ENCODE measurements around the gene MYOZ3. TPM values are rescaled to one million over a fixed set of nuclear protein-coding genes. Genes with fewer than 3 reads are reported as not detected.

MYOZ3 gene
- total RNA-seq, 1 experiment from 2014 or later, result 1.7 TPM

DNA sequence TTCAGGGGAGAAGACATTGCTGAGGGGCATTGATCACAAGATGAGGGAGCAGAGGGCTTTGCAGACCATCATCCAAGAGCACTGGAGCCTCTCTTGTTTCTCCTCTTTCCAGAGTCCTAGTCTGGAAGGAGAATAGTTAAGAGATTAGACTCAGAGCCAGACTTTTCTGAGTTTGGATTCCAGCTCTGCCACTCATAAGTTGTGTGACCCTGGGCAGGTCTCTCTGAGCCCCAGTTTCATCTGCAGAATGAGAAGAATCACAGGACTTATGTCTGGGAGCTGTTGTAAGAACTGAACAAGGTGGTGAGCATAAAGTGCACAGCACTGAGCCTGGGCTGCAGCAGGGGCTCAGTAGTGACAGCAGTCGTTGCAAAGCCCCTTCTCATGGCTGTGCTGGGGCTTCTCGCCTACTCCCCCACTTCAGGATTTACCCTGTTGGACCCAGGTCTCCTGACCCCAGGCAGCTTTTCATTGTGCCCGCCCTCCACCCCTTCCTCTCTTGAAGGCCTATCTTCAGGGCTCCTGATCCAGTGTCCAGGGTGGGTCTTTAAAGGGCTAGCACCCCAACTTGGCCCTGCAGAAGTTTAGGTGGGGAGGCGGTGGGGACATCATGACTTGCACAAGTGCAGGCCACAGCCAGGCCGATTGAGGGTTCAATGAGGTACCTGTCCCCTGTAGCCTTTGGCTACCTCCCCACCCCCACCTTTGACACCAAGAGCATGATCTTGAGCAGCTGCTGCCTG, 19.1 kb upstream of the MYOZ3 start:
- peak overlapping the region; percentile 42 to 43 for H3K4me3 ChIP-seq (ENCODE audit: low read depth in 2 of 2, low read length in 2 of 2)
- intact Hi-C loops (cut with micrococcal nuclease; ENCODE audit: unreplicated experiment), result no loop called here
- in situ Hi-C loops (cut with HindIII; ENCODE audit: low pct_unique_long_range_greater_than_20kb, low sequenced_read_pairs), result no loop called here

DNA sequence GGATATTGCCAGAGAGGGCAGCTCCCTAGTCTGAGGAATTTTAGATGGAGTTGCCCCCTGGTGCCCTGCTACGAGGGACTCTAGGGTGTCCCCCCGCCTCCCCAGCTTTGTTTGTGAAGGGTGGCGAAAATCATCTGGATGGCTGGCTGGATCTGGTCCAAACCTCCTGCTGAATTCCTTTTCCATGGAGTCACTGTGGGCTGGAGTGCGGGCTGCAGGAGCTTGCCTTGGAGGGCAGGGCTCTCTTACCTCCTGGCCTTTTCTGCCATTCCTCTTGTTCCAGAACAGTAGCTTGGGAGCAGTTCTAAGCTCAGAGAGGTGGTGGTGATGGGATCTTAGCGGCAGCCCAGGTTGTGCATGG, 18.5 kb upstream of the MYOZ3 start:
- in situ Hi-C loops (cut with HindIII; ENCODE audit: low pct_unique_long_range_greater_than_20kb, low sequenced_read_pairs), result no loop called here
- peak; percentile 54 for ATAC-seq

More for the DNA sequence above, 19.1 kb upstream of the MYOZ3 start:
- Histone ChIP-seq H3K36me3 (ENCODE audit: control insufficient read depth, insufficient read depth, low read length) (no peaks in the 10 kb centered on the region), H3K4me1 (ENCODE audit: control insufficient read depth, insufficient read depth, low read length) (peaks cover 82% of the 10 kb centered on the region), H3K9me3 (ENCODE audit: control insufficient read depth, insufficient read depth, low read depth, low read length) (no peaks in the 10 kb centered on the region), H3K27ac (ENCODE audit: low read length) (peak overlapping the region; percentile 97), H3K27me3 (ENCODE audit: control insufficient read depth, insufficient read depth, low read length) (no peaks in the 10 kb centered on the region)
- ChIA-PET POLR2A (interaction anchor here (1.0 kb wide), 1 partner anchor 192 kb away, joined by 3 read pairs; no protein-coding TSS in a partner anchor), CTCF (interaction anchor here (1.1 kb wide), 1 partner anchor 68 kb away, joined by 3 read pairs; no protein-coding TSS in a partner anchor)
- TF ChIP-seq, protein P1, sequence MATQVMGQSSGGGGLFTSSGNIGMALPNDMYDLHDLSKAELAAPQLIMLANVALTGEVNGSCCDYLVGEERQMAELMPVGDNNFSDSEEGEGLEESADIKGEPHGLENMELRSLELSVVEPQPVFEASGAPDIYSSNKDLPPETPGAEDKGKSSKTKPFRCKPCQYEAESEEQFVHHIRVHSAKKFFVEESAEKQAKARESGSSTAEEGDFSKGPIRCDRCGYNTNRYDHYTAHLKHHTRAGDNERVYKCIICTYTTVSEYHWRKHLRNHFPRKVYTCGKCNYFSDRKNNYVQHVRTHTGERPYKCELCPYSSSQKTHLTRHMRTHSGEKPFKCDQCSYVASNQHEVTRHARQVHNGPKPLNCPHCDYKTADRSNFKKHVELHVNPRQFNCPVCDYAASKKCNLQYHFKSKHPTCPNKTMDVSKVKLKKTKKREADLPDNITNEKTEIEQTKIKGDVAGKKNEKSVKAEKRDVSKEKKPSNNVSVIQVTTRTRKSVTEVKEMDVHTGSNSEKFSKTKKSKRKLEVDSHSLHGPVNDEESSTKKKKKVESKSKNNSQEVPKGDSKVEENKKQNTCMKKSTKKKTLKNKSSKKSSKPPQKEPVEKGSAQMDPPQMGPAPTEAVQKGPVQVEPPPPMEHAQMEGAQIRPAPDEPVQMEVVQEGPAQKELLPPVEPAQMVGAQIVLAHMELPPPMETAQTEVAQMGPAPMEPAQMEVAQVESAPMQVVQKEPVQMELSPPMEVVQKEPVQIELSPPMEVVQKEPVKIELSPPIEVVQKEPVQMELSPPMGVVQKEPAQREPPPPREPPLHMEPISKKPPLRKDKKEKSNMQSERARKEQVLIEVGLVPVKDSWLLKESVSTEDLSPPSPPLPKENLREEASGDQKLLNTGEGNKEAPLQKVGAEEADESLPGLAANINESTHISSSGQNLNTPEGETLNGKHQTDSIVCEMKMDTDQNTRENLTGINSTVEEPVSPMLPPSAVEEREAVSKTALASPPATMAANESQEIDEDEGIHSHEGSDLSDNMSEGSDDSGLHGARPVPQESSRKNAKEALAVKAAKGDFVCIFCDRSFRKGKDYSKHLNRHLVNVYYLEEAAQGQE (IDR thresholded peaks at IDR 0.05; ENCODE audit: insufficient read depth in 1 of 2, low read depth in 2 of 2, low read length in 1 of 2), result no peak
- no peak for TF ChIP-seq POLR2AphosphoS5 (IDR thresholded peaks at IDR 0.05; ENCODE audit: low read depth, low read length)
- no peak for TF ChIP-seq TCF7L2 (IDR thresholded peaks at IDR 0.05; ENCODE audit: low read depth, low read length)
- TF ChIP-seq, protein P2, sequence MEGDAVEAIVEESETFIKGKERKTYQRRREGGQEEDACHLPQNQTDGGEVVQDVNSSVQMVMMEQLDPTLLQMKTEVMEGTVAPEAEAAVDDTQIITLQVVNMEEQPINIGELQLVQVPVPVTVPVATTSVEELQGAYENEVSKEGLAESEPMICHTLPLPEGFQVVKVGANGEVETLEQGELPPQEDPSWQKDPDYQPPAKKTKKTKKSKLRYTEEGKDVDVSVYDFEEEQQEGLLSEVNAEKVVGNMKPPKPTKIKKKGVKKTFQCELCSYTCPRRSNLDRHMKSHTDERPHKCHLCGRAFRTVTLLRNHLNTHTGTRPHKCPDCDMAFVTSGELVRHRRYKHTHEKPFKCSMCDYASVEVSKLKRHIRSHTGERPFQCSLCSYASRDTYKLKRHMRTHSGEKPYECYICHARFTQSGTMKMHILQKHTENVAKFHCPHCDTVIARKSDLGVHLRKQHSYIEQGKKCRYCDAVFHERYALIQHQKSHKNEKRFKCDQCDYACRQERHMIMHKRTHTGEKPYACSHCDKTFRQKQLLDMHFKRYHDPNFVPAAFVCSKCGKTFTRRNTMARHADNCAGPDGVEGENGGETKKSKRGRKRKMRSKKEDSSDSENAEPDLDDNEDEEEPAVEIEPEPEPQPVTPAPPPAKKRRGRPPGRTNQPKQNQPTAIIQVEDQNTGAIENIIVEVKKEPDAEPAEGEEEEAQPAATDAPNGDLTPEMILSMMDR (IDR thresholded peaks at IDR 0.05), result no peak
- no TSS peak for BruUV-seq (replicated peaks)
- ATAC-seq (no peak), DNase-seq (ENCODE audit: low read depth, low spot score) (no peak)

More for the DNA sequence above, 18.5 kb upstream of the MYOZ3 start:
- Histone ChIP-seq H3K27me3 (ENCODE audit: control insufficient read depth, insufficient read depth, low read length) (no peaks in the 10 kb centered on the region), H3K9me3 (ENCODE audit: control insufficient read depth, insufficient read depth, low read depth, low read length) (no peaks in the 10 kb centered on the region), H3K36me3 (ENCODE audit: control insufficient read depth, insufficient read depth, low read length) (no peaks in the 10 kb centered on the region; the same call in 1 of the 2 replicates), H3K4me3 (ENCODE audit: low read depth in 2 of 2, low read length in 2 of 2) (peak overlapping the region; percentile 14 to 42; a peak in 3 of 4 replicates), H3K4me1 (ENCODE audit: control insufficient read depth, insufficient read depth, low read length) (peaks cover 79% of the 10 kb centered on the region), H3K27ac (ENCODE audit: low read length) (peak overlapping the region; percentile 97)
- TF ChIP-seq, protein P2 (IDR thresholded peaks at IDR 0.05), result no peak
- 0 out of 2 replicates have a peak, but pooled peaks have one; percentile 29 for TF ChIP-seq SIN3A (IDR thresholded peaks at IDR 0.05; ENCODE audit: borderline replicate concordance, insufficient read depth, low read depth, low read length)
- TF ChIP-seq TCF7L2 (IDR thresholded peaks at IDR 0.05; ENCODE audit: low read depth, low read length), result no peak
- no peak; the same call in 1 of the 2 replicates for TF ChIP-seq POLR2AphosphoS5 (IDR thresholded peaks at IDR 0.05; ENCODE audit: low read depth, low read length)
- ChIA-PET POLR2A (interaction anchor here (1.0 kb wide), 1 partner anchor 192 kb away, joined by 3 read pairs; no protein-coding TSS in a partner anchor), CTCF (interaction anchor here (1.1 kb wide), 1 partner anchor 68 kb away, joined by 3 read pairs; no protein-coding TSS in a partner anchor)
- no peak for DNase-seq (ENCODE audit: low read depth, low spot score)
- intact Hi-C loops (cut with micrococcal nuclease; ENCODE audit: unreplicated experiment), result no loop called here
- no TSS peak for BruUV-seq (replicated peaks)
